GM19035 (cell line): ENCODE measurements around the gene MRO.
"Not testable (repeated sequence)": the region's sequence is repeated elsewhere in the genome, so short reads cannot be mapped to it uniquely, and the experiment has no call there.

ENCODE experiments used
- ATAC-seq: cut with Tn5 transposase; IDR thresholded peaks from one replicate; pipeline ENCODE4 v1.9.1; 2021; ENCODE audit not compliant: unreplicated experiment

MRO gene

GRCh38 chr18:50793641-50794565 is 25.9 kb downstream of the MRO start:
- no peak for ATAC-seq

DNA sequence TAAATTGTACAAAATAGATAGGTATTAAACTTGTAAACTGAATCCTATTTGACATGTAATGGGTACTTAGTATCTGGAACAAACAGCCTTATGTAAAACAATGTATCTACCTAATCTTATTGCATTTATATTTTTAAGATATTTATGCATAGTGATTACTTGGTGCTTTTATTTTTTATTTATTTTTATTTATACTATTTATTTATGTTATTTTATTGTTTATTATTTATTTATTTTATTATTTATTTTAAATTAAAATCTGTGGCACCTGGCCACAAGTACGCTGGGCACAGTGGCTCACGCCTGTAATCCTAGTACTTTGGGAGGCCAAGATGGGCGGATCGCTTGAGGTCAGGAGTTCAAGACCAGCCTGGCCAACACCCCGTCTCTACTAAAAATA is 26.9 kb downstream of the MRO start:
- ATAC-seq = no peak

- ATAC-seq = no peak
These were observed 28.0 kb downstream of the MRO start for GRCh38 chr18:50791599-50792438.

GRCh38 chr18:50790948-50791347 is 28.9 kb downstream of the MRO start:
- no peak for ATAC-seq

- no peak for ATAC-seq
These were observed 29.6 kb downstream of the MRO start for GRCh38 chr18:50790241-50790640.

DNA sequence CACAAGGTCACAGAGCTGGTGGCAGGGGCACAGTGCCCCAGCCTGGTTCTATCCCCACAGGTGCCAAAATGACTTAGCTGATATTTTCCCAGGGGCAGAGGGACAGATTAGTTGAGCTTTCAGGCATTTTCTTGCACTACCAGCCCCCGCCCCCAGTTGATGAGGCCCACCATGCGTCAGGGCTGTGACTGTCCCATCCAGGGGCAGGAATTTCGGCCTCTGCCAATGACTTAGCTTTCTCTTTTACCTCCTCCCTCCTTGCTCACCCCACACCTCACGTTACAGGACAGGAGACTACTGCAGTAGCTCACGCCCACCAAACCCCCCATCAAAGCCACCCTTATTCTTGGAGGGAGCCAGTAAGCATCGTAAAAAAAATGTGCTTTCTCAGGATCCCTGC is 31.5 kb downstream of the MRO start:
- no peak for ATAC-seq

DNA sequence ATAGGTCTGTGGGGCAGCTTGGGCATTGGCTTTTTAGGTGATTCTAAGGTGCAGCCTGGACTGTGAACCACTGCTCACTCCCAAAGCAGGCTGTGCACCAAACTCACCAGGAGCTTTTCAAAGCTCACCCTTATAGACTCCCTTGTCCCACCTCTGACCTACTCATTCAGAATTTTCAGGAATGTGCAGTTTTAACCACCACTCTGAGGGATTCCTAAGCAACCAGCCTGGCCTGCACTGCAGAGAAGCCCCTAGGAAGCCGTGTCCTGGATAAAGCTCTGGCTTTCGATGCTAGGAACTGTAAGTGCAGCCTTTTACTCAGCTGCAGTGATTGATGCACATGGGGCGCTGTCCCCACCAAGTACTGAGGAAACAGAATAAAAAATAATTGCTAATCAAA is 33.0 kb downstream of the MRO start:
- ATAC-seq = no peak

DNA sequence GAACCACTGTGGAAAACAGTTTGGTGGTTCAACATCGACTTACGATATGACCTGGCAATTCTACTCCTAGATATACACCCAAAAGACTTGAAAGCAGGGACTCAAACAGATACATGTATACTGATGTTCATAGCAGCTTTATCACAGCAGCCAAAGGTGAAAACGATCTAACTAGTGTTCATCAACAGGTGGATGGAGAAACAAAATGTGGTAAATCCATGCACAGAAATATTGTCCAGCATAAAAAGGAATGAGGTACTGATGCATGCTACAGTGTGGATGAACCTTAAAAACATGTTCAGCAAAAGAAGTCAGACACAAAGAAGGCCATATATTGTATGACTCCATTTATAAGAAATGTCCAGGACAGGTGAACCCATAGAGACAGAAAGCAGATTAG is 36.3 kb downstream of the MRO start:
- no peak for ATAC-seq

GRCh38 chr18:50779021-50779420 is 40.8 kb downstream of the MRO start:
- ATAC-seq = not testable (repeated sequence)

- ATAC-seq = no peak
These were observed 43.4 kb downstream of the MRO start for GRCh38 chr18:50776383-50776782.

GRCh38 chr18:50775726-50776125 is 44.1 kb downstream of the MRO start:
- no peak for ATAC-seq

GRCh38 chr18:50775207-50775606 is 44.6 kb downstream of the MRO start:
- no peak for ATAC-seq

- ATAC-seq = no peak
These were observed 50.4 kb downstream of the MRO start for GRCh38 chr18:50769463-50769862.

DNA sequence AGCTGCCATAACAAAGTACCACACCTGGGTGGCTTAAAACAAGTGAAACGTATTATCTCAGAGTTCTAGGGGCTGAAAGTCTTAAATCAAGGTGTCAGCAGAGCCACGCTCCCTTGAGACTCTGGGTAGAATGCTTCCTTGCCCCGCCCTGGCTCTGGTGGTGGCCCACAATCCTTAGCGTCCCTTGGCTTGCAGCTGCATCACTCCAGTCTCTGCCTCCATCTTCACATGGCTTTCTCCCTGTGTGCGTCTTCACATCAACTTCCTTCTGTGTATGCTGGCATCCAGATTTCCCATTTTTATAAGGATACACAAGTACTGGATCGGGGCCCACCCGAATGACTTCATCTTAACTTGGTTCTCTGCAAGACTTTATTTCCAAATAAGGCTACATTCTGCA is 62.5 kb downstream of the MRO start:
- no peak for ATAC-seq

GRCh38 chr18:50754297-50754696 is 65.5 kb downstream of the MRO start:
- no peak for ATAC-seq

GRCh38 chr18:50753311-50753710 is 66.5 kb downstream of the MRO start:
- ATAC-seq = no peak

DNA sequence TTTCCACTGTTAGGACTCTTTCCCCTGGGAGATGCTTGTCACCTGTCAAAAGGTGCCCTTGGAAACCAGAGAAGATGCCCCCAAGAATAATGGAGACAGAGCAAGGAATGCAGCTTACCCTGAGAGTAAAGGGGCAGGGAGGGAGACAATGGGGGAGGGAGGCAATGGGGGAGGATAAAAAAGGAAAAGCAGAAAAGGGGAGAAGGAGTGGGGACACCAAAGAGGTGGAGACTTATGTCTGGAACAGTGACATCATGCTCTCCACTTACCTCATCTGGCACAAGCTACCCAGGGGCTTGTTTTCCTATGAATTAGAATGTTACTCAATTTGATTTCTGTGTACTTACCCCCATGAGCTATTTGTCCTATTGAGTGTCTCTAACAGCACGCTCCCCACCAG is 67.9 kb downstream of the MRO start:
- ATAC-seq = no peak

GRCh38 chr18:50751490-50751889 is 68.3 kb downstream of the MRO start:
- no peak for ATAC-seq

DNA sequence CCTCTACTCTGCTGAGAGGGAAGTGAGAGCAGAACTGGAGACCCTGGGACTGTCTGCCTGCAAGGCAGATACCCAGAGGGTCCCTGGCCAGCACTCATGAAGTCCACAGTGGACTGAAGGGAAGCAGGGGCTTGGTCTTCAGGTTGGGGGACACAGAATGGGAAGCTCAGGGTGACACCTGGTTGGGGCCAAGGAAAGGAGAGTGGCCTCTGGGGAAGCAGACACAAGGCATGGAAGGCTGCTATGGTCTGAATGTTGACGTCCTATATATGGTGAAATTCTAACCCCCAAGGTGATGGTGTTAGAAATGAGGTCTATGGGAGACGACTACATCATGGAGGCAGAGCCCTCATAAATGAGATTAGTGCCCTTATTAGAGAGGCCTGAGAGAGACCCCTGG is 69.3 kb downstream of the MRO start:
- ATAC-seq = no peak

DNA sequence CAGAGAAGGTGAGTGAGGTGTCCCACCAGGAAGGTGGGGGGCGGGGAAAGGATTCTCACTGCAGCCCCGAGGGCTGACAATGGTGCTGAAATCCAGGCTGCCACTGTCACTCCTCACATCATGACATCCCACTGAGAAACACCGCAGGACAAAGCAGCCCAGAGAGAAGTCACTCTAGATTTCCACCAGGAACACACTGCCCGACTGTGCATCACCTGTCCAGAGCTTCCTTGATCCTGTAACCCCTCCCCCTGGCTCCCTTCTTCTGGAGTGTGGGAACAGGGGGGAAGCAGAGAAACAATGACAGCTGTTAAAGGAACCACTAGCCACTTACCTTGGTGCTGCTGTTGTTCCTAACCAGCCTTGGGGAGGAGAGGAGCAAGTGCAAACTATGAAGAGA is 69.9 kb downstream of the MRO start:
- ATAC-seq = no peak

DNA sequence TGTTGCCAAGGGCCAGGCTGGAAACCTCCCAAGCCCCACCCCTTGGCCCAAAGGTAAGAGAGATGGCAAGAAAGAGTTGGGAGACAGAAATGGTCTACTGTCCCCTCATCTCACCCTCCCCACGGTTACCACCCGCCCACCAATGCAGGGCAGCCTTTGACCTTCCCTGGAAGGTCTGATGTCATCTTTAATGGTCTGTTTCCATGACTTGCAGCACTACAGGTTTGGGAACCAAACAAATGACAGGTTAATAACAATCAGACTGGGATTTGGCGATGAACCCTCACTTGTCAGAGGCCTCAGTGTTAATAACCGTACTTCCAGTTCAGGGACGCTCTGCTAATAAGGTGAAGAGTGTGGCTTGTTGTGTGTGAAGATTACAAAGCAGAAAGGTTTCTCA is 70.4 kb downstream of the MRO start:
- no peak for ATAC-seq
